ENCODE results near the gene ZDHHC12.

DNA sequence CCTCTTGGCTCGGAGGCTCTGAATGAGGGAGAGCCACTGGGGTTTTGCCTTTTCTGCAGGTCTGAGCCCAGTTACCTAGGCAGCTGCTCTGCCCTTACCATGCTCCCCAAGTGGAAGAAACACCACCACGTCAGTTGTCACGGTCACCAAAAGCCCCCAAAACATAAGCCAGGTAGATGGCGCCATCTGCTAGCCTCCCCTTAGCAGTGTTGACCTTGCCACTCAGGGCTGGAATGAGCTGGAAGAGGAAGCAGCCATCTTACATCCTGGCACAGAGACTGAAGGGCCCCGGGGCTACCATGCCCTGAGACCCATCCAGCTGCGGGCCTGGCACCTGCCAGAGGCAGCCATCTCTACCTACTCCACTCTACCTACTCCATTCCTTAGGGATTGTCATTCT, 40.4 kb upstream of the ZDHHC12 start:
- TF ChIP-seq, protein P1, sequence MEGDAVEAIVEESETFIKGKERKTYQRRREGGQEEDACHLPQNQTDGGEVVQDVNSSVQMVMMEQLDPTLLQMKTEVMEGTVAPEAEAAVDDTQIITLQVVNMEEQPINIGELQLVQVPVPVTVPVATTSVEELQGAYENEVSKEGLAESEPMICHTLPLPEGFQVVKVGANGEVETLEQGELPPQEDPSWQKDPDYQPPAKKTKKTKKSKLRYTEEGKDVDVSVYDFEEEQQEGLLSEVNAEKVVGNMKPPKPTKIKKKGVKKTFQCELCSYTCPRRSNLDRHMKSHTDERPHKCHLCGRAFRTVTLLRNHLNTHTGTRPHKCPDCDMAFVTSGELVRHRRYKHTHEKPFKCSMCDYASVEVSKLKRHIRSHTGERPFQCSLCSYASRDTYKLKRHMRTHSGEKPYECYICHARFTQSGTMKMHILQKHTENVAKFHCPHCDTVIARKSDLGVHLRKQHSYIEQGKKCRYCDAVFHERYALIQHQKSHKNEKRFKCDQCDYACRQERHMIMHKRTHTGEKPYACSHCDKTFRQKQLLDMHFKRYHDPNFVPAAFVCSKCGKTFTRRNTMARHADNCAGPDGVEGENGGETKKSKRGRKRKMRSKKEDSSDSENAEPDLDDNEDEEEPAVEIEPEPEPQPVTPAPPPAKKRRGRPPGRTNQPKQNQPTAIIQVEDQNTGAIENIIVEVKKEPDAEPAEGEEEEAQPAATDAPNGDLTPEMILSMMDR (IDR thresholded peaks at IDR 0.05) = no peak
- TF ChIP-seq POLR2A (IDR thresholded peaks at IDR 0.05) = no peak
- TF ChIP-seq EP300 (IDR thresholded peaks at IDR 0.05) = no peak

All from upper lobe of left lung (tissue), 4 donors.